Testis (tissue), 2 donors: Measurements from ENCODE around the gene JAML.

Experiments used
- CTCF ChIP-seq, 3 experiments: fragments of 450-650 bp in 2 of 3; fragments of 200-600 bp in 1 of 3; sonication (generic) in 1 of 3; IDR thresholded peaks; one replicate each; pipeline ENCODE4 v1.5.1; 2016 to 2019; ENCODE audit warnings: antibody characterized with exemption in 3 of 3, mild to moderate bottlenecking in 2 of 3, moderate library complexity in 1 of 3
- POLR2A ChIP-seq: fragments of 450-650 bp; IDR thresholded peaks from one replicate; pipeline ENCODE4 v1.6.1; 2017; ENCODE audit warnings: antibody characterized with exemption, mild to moderate bottlenecking, moderate library complexity

GRCh38 chr11:118148856-118149255, 76.0 kb downstream of the JAML start:
- TF ChIP-seq POLR2A (no peak), CTCF (IDR thresholded peaks at IDR 0.05) (no peak)
